Tibial artery (tissue), 4 donors: ENCODE results near the gene SNX25.
"Not testable (repeated sequence)": the region's sequence is repeated elsewhere in the genome, so short reads cannot be mapped to it uniquely, and the experiment has no call there.

Source experiments
- DNase-seq, 2 donors: peaks; one replicate each; pipeline ENCODE4 v3.0.0-alpha.2; 2019
- H3K27ac ChIP-seq, 2 donors: fragments of 200-600 bp; sonication (generic) in 1 of 2; 1 replicate in 1 of 2; 2 replicates in 1 of 2; pipeline ENCODE4 v1.5.1; 2018 to 2019; ENCODE audit warnings: mild to moderate bottlenecking in 1 of 2
- H3K27me3 ChIP-seq, 2 donors: fragments of 200-600 bp; sonication (generic) in 1 of 2; one replicate each; pipeline versions ENCODE4 v1.5.1 to v1.6.0; 2016 to 2019
- H3K36me3 ChIP-seq, 3 donors: fragments of 200-600 bp; sonication (generic) in 2 of 3; one replicate each; pipeline ENCODE4 v1.5.1; 2016 to 2019; ENCODE audit warnings: mild to moderate bottlenecking in 2 of 3
- H3K4me1 ChIP-seq, 4 donors: fragments of 200-600 bp; sonication (generic) in 2 of 4; 1 replicate in 3 of 4; 2 replicates in 1 of 4; pipeline ENCODE4 v1.5.1; 2016 to 2019
- H3K4me3 ChIP-seq, 2 donors: fragments of 200-600 bp; sonication (generic) in 1 of 2; 1 replicate in 1 of 2; 2 replicates in 1 of 2; pipeline ENCODE4 v1.5.1; 2018 to 2019; ENCODE audit warnings: mild to moderate bottlenecking in 2 of 2
- H3K9me3 ChIP-seq, 3 donors: fragments of 200-600 bp; sonication (generic) in 1 of 3; one replicate each; pipeline ENCODE4 v1.5.1; 2016 to 2019
- CTCF ChIP-seq, 2 experiments: fragments of 200-600 bp in 1 of 2; fragments of 450-650 bp in 1 of 2; IDR thresholded peaks; one replicate each; pipeline ENCODE4 v1.5.1; 2017 to 2019; ENCODE audit warnings: antibody characterized with exemption in 2 of 2, mild to moderate bottlenecking in 1 of 2, moderate library complexity in 1 of 2
- intact Hi-C: fragments of 100-400 bp; cut with DNase I; formaldehyde crosslinking; loops from one replicate; pipeline ENCODE4 v1.15.0; 2023; ENCODE audit warnings: low total_unique reads

SNX25 gene

GRCh38 chr4:185235843-185236503 lies 26.6 kb downstream of the SNX25 start:
- Histone ChIP-seq H3K9me3 (no peaks in the 10 kb centered on the region), H3K27me3 (no peaks in the 10 kb centered on the region), H3K36me3 (no peaks in the 10 kb centered on the region), H3K27ac (no peak overlapping the region), H3K4me1 (peaks cover 0 to 20% (median 0%) of the 10 kb centered on the region in 4 donors), H3K4me3 (no peak overlapping the region)
- no peak for TF ChIP-seq CTCF (IDR thresholded peaks at IDR 0.05)
- no peak for DNase-seq
- intact Hi-C loops = no loop called here

GRCh38 chr4:185237175-185237574 lies 27.8 kb downstream of the SNX25 start:
- H3K4me3 ChIP-seq = no peak overlapping the region
- peaks cover 0 to 22% (median 0%) of the 10 kb centered on the region in 4 donors for H3K4me1 ChIP-seq
- no peaks in the 10 kb centered on the region for H3K9me3 ChIP-seq
- intact Hi-C loops = no loop called here
- no peak for TF ChIP-seq CTCF (IDR thresholded peaks at IDR 0.05)
- no peak for DNase-seq
- no peaks in the 10 kb centered on the region for H3K36me3 ChIP-seq
- H3K27ac ChIP-seq = no peak overlapping the region
- H3K27me3 ChIP-seq = no peaks in the 10 kb centered on the region

- no peaks in the 10 kb centered on the region for H3K27me3 ChIP-seq
- H3K27ac ChIP-seq = no peak overlapping the region
- TF ChIP-seq CTCF (IDR thresholded peaks at IDR 0.05) = no peak
- no peaks in the 10 kb centered on the region for H3K36me3 ChIP-seq
- H3K9me3 ChIP-seq = no peaks in the 10 kb centered on the region
- DNase-seq = no peak
- peaks cover 0 to 29% (median 0%) of the 10 kb centered on the region in 4 donors for H3K4me1 ChIP-seq
- no peak overlapping the region for H3K4me3 ChIP-seq
- intact Hi-C loops = no loop called here
These were observed 28.9 kb downstream of the SNX25 start for GRCh38 chr4:185238215-185238681.

- Histone ChIP-seq H3K4me1 (peaks cover 0 to 29% (median 0%) of the 10 kb centered on the region in 4 donors), H3K27ac (no peak overlapping the region), H3K9me3 (no peaks in the 10 kb centered on the region), H3K4me3 (no peak overlapping the region), H3K36me3 (no peaks in the 10 kb centered on the region), H3K27me3 (no peaks in the 10 kb centered on the region)
- TF ChIP-seq CTCF (IDR thresholded peaks at IDR 0.05) = no peak
- intact Hi-C loops = no loop called here
- no peak for DNase-seq
These were observed 29.4 kb downstream of the SNX25 start for GRCh38 chr4:185238750-185239149.

- H3K27ac ChIP-seq, H3K9me3 ChIP-seq, H3K36me3 ChIP-seq, intact Hi-C loops, DNase-seq, H3K4me3 ChIP-seq, H3K27me3 ChIP-seq: not testable (repeated sequence)
- H3K4me1 ChIP-seq = peaks cover 0 to 32% (median 0%) of the 10 kb centered on the region in 4 donors
These were observed 31.1 kb downstream of the SNX25 start for GRCh38 chr4:185240486-185240885.

- no peak overlapping the region for H3K4me3 ChIP-seq
- DNase-seq = no peak
- H3K4me1 ChIP-seq = peaks cover 0 to 34% (median 7%) of the 10 kb centered on the region in 4 donors
- TF ChIP-seq CTCF (IDR thresholded peaks at IDR 0.05) = no peak
- no peaks in the 10 kb centered on the region for H3K36me3 ChIP-seq
- no peaks in the 10 kb centered on the region for H3K9me3 ChIP-seq
- H3K27ac ChIP-seq = no peak overlapping the region
- H3K27me3 ChIP-seq = no peaks in the 10 kb centered on the region
- intact Hi-C loops = no loop called here
These were observed 33.5 kb downstream of the SNX25 start for GRCh38 chr4:185242749-185243533.
